ENCODE data around the gene ANP32A. TPM values are rescaled to one million over a fixed set of nuclear protein-coding genes. Genes with fewer than 3 reads are reported as not detected.

Gene ANP32A
- total RNA-seq, 1 experiment from 2014 or later, result 232 TPM

DNA sequence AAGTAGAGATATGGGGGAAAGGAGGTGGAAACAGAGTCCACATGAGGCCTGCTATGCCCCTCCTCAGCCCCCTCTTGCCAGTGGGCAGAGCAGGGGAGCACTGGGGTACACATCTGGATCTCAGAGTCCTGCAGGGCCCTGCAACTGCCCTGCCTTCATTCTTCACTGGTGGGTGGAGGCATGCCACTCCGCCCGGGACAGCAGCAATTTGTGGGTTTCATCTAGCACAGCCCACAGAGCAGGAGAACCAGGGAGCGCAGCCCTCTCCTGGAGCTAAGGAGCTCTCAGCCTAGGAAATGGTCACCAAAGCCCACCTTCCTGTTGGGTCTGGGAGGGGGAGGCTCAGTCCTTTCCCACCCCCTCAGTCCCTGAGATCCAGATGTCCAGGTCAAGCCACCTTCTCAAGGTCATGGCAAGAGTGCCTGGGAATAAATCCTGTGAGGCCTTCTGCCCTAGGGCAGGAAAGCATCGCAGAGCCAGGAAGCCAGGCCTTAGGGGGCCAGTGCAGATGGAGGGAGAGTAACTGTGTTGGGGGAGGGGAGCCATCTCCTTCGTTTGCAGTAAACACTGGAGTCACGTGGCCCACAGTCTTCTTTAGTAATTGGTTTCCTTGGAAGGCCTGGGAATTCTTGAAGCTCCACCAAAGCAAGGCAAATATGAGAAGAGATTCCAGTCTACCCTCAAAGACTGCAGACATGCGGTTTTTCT, 31.0 kb downstream of the ANP32A start:
- Mint-ChIP-seq H3K27ac (peak overlapping the region; percentile 86), H3K4me1 (peaks cover 71% of the 10 kb centered on the region), H3K36me3 (peaks cover 25% of the 10 kb centered on the region), H3K27me3 (ENCODE audit: low read depth) (no peaks in the 10 kb centered on the region), H3K9me3 (no peaks in the 10 kb centered on the region), H3K4me3 (peak overlapping the region; percentile 24)
- CTCF ChIA-PET, result interaction anchor here (1.7 kb wide), 1 partner anchor 86 kb away, joined by 8 read pairs; no protein-coding TSS in a partner anchor
- ATAC-seq (peak; percentile 70), DNase-seq (ENCODE audit: low spot score) (peak; percentile 65)
- POLR2A ChIA-PET, result interaction anchor here (1.0 kb wide), 1 partner anchor 44 kb away, joined by 7 read pairs; no protein-coding TSS in a partner anchor
- TF ChIP-seq FOXP1 (CRISPR knock-in tag; IDR thresholded peaks at IDR 0.05; ENCODE audit: borderline replicate concordance), result no peak
- TF ChIP-seq, protein P1, sequence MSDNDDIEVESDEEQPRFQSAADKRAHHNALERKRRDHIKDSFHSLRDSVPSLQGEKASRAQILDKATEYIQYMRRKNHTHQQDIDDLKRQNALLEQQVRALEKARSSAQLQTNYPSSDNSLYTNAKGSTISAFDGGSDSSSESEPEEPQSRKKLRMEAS (CRISPR knock-in tag; IDR thresholded peaks at IDR 0.05), result peak; percentile 54
- TF ChIP-seq, protein P2, sequence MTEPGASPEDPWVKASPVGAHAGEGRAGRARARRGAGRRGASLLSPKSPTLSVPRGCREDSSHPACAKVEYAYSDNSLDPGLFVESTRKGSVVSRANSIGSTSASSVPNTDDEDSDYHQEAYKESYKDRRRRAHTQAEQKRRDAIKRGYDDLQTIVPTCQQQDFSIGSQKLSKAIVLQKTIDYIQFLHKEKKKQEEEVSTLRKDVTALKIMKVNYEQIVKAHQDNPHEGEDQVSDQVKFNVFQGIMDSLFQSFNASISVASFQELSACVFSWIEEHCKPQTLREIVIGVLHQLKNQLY (CRISPR knock-in tag; IDR thresholded peaks at IDR 0.05), result no peak
- no peak for TF ChIP-seq KAT7 (CRISPR knock-in tag; IDR thresholded peaks at IDR 0.05; ENCODE audit: borderline replicate concordance)
- TF ChIP-seq, protein P3, sequence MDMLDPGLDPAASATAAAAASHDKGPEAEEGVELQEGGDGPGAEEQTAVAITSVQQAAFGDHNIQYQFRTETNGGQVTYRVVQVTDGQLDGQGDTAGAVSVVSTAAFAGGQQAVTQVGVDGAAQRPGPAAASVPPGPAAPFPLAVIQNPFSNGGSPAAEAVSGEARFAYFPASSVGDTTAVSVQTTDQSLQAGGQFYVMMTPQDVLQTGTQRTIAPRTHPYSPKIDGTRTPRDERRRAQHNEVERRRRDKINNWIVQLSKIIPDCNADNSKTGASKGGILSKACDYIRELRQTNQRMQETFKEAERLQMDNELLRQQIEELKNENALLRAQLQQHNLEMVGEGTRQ (CRISPR knock-in tag; IDR thresholded peaks at IDR 0.05), result peak; percentile 90
- no peak for TF ChIP-seq ZBTB21 (CRISPR knock-in tag; IDR thresholded peaks at IDR 0.05; ENCODE audit: borderline replicate concordance)
- no peak for TF ChIP-seq TEAD1 (CRISPR knock-in tag; IDR thresholded peaks at IDR 0.05)
- TF ChIP-seq FOXJ3 (CRISPR knock-in tag; IDR thresholded peaks at IDR 0.05; ENCODE audit: borderline replicate concordance), result no peak
- TF ChIP-seq EMX1 (CRISPR knock-in tag; IDR thresholded peaks at IDR 0.05), result no peak
- no peak for TF ChIP-seq NR2C2 (CRISPR knock-in tag; IDR thresholded peaks at IDR 0.05)
- TF ChIP-seq GTF2I (CRISPR knock-in tag; conservative IDR thresholded peaks at IDR 0.05), result no peak
- TF ChIP-seq ETV6 (CRISPR knock-in tag; IDR thresholded peaks at IDR 0.05), result peak; percentile 57; the same call in 1 of the 2 replicates
- peak; percentile 86; the same call in 1 of the 2 replicates for TF ChIP-seq FOXK1 (CRISPR knock-in tag; IDR thresholded peaks at IDR 0.05)
- TF ChIP-seq SMAD3 (CRISPR knock-in tag; IDR thresholded peaks at IDR 0.05; ENCODE audit: borderline replicate concordance), result no peak
- TF ChIP-seq, protein P4, sequence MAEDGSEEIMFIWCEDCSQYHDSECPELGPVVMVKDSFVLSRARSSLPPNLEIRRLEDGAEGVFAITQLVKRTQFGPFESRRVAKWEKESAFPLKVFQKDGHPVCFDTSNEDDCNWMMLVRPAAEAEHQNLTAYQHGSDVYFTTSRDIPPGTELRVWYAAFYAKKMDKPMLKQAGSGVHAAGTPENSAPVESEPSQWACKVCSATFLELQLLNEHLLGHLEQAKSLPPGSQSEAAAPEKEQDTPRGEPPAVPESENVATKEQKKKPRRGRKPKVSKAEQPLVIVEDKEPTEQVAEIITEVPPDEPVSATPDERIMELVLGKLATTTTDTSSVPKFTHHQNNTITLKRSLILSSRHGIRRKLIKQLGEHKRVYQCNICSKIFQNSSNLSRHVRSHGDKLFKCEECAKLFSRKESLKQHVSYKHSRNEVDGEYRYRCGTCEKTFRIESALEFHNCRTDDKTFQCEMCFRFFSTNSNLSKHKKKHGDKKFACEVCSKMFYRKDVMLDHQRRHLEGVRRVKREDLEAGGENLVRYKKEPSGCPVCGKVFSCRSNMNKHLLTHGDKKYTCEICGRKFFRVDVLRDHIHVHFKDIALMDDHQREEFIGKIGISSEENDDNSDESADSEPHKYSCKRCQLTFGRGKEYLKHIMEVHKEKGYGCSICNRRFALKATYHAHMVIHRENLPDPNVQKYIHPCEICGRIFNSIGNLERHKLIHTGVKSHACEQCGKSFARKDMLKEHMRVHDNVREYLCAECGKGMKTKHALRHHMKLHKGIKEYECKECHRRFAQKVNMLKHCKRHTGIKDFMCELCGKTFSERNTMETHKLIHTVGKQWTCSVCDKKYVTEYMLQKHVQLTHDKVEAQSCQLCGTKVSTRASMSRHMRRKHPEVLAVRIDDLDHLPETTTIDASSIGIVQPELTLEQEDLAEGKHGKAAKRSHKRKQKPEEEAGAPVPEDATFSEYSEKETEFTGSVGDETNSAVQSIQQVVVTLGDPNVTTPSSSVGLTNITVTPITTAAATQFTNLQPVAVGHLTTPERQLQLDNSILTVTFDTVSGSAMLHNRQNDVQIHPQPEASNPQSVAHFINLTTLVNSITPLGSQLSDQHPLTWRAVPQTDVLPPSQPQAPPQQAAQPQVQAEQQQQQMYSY (CRISPR knock-in tag; IDR thresholded peaks at IDR 0.05), result no peak
- no peak for TF ChIP-seq ZNF317 (CRISPR knock-in tag; IDR thresholded peaks at IDR 0.05; ENCODE audit: borderline replicate concordance, low read depth)
- TF ChIP-seq, protein P5, sequence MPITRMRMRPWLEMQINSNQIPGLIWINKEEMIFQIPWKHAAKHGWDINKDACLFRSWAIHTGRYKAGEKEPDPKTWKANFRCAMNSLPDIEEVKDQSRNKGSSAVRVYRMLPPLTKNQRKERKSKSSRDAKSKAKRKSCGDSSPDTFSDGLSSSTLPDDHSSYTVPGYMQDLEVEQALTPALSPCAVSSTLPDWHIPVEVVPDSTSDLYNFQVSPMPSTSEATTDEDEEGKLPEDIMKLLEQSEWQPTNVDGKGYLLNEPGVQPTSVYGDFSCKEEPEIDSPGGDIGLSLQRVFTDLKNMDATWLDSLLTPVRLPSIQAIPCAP (CRISPR knock-in tag; IDR thresholded peaks at IDR 0.05), result no peak
- TF ChIP-seq GABPB1 (CRISPR knock-in tag; IDR thresholded peaks at IDR 0.05), result no peak
- TF ChIP-seq, protein P6, sequence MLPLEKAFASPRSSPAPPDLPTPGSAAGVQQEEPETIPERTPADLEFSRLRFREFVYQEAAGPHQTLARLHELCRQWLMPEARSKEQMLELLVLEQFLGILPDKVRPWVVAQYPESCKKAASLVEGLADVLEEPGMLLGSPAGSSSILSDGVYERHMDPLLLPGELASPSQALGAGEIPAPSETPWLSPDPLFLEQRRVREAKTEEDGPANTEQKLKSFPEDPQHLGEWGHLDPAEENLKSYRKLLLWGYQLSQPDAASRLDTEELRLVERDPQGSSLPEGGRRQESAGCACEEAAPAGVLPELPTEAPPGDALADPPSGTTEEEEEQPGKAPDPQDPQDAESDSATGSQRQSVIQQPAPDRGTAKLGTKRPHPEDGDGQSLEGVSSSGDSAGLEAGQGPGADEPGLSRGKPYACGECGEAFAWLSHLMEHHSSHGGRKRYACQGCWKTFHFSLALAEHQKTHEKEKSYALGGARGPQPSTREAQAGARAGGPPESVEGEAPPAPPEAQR (CRISPR knock-in tag; IDR thresholded peaks at IDR 0.05), result no peak
- no peak for TF ChIP-seq IRF2 (CRISPR knock-in tag; IDR thresholded peaks at IDR 0.05; ENCODE audit: borderline replicate concordance, low read depth)
- TF ChIP-seq, protein P7, sequence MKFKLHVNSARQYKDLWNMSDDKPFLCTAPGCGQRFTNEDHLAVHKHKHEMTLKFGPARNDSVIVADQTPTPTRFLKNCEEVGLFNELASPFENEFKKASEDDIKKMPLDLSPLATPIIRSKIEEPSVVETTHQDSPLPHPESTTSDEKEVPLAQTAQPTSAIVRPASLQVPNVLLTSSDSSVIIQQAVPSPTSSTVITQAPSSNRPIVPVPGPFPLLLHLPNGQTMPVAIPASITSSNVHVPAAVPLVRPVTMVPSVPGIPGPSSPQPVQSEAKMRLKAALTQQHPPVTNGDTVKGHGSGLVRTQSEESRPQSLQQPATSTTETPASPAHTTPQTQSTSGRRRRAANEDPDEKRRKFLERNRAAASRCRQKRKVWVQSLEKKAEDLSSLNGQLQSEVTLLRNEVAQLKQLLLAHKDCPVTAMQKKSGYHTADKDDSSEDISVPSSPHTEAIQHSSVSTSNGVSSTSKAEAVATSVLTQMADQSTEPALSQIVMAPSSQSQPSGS (CRISPR knock-in tag; IDR thresholded peaks at IDR 0.05; ENCODE audit: borderline replicate concordance, low read depth), result no peak
- TF ChIP-seq CREM (CRISPR knock-in tag; IDR thresholded peaks at IDR 0.05), result no peak
- TF ChIP-seq HMGA2 (CRISPR knock-in tag; IDR thresholded peaks at IDR 0.05), result no peak
- no peak for TF ChIP-seq SMAD4 (CRISPR knock-in tag; IDR thresholded peaks at IDR 0.05)
- TF ChIP-seq NFATC4 (CRISPR knock-in tag; IDR thresholded peaks at IDR 0.05), result no peak
- TF ChIP-seq, protein P8, sequence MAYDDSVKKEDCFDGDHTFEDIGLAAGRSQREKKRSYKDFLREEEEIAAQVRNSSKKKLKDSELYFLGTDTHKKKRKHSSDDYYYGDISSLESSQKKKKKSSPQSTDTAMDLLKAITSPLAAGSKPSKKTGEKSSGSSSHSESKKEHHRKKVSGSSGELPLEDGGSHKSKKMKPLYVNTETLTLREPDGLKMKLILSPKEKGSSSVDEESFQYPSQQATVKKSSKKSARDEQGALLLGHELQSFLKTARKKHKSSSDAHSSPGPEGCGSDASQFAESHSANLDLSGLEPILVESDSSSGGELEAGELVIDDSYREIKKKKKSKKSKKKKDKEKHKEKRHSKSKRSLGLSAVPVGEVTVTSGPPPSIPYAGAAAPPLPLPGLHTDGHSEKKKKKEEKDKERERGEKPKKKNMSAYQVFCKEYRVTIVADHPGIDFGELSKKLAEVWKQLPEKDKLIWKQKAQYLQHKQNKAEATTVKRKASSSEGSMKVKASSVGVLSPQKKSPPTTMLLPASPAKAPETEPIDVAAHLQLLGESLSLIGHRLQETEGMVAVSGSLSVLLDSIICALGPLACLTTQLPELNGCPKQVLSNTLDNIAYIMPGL (CRISPR knock-in tag; IDR thresholded peaks at IDR 0.05), result no peak
- TF ChIP-seq RELA (CRISPR knock-in tag; IDR thresholded peaks at IDR 0.05; ENCODE audit: borderline replicate concordance), result no peak
